SKM-1 (cell line): ENCODE measurements around the gene IQSEC2.

Source experiments
- DNase-seq: peaks from one replicate; lab custom pipeline; 2025; ENCODE audit not compliant: unreplicated experiment; lab: John Stamatoyannopoulos, UW

IQSEC2 gene

DNA sequence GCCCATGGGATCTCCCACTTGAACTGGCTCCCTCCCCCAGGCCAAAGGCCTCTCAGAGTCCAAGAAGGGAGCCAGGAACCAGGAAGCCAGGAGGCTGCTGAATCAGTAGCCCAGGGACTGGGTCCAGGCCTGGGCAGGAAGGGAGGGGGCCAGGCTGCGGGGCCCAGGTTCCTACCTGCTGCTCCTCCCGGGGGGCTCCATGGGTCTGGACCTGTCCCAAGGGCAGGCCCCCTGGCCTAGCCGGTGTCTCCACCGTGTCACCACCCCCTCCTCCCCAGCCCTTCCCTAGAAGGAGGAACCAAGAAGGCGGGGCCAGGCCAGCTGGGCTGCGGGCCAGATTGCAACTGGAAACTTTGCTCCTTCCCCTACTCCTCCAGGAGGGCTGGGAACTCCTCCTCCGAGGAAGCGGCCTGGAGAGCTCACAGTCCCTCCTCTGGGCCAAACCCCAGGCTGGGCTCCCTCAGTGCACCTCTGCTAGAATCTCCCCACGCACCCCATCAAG is at the start of gene IQSEC2:
Gene IQSEC2, minus strand, starts transcription at position 264 of the 502 bp plus-strand sequence.
- DNase-seq, result no peak

DNA sequence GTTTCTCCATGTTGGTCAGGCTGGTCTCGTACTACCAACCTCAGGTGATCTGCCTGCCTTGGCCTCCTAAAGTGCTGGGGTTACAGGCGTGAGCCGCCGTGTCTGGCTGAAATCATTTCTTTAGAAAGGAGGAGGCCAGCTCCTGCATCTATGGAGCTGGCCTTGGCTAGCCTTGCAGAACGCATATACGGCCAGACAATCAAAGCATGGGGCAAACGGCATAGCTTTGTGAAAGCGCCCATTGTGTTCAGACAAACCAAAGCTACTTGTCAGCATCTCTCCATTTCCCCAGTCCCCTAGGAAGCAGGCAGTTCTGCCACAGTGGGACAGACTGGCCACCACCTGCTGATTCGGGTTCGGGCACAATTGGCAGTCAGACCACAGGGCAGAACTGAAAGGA is 48.9 kb upstream of the IQSEC2 start:
- no peak for DNase-seq

- no peak for DNase-seq
These were observed 43.4 kb upstream of the IQSEC2 start for GRCh38 chrX:53324803-53325202.

GRCh38 chrX:53324085-53324484 is 42.7 kb upstream of the IQSEC2 start:
- no peak for DNase-seq

GRCh38 chrX:53323196-53323595 is 41.8 kb upstream of the IQSEC2 start:
- no peak for DNase-seq

DNA sequence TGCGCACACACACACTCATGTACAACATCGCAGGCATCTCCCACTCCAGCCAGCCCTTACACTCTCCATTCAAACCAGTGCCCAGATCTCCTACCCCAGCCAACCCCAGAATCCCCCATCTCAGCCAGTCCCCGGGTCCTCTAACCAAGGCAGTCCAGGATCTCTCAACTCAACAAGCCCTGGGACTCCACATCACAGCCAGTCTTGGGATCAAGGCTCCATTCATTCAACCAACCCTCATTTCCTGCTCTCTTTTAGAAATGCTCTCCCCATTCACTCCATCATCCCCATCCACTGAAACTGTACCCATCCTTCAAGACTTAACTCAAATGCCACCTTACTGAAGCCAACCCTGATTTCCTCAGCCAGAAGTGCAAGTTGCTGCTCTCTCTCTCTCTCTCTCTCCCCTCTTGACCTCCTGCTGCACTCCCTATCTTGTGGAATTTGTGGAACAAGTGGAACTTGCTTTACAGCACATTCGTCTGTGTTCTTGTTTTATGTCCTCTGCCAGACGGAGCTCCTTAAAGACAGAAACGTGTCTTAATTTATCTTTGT is 40.6 kb upstream of the IQSEC2 start:
- DNase-seq, result no peak

- DNase-seq, result no peak
These were observed 40.0 kb upstream of the IQSEC2 start for GRCh38 chrX:53321230-53321942.

- no peak for DNase-seq
These were observed 39.3 kb upstream of the IQSEC2 start for GRCh38 chrX:53320543-53321229.

DNA sequence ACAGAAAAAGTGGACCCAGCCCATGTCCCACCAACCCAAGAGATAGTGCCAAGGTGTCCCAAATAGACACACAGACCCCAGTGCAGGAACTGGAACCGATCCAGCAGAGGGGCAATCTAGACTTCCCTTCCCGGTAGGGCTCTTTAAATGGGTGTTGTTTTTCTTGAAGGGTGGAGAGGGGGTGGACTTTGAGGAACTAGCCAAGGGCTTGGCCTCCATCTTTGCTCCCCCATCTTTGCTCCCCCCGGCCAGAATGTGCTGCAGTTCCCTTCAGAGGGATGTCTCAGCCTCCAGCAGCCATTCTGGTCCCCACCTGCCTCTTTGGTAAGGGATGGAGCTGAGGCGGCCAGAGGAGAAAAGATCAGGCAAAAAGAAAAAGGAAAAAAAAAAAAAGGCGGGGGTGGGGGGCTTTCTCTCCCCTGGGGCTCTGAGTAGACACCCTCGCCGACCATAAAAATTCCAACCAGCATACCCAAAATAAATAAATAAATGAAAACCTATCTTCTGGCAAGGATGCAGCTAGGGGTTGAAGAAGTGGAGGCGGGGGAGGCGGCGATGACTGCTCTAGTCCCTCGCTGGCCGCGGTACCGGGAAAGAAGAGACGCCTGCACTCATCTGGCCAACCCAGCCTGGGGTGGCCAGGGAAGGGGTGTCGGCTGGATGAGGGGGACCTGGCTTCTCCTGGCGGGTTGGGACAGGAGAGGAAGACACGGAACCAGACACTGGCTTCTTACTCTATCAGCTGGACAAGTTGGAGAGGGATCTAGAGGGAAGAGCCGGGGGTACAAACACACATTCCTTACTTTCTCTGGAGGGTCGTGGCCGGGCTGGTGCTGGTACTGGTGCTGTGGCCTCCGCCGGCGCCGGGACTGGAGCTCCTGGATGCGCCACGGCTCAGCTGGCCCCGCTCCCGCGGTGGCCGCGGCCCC is 38.5 kb upstream of the IQSEC2 start:
- DNase-seq, result no peak

DNA sequence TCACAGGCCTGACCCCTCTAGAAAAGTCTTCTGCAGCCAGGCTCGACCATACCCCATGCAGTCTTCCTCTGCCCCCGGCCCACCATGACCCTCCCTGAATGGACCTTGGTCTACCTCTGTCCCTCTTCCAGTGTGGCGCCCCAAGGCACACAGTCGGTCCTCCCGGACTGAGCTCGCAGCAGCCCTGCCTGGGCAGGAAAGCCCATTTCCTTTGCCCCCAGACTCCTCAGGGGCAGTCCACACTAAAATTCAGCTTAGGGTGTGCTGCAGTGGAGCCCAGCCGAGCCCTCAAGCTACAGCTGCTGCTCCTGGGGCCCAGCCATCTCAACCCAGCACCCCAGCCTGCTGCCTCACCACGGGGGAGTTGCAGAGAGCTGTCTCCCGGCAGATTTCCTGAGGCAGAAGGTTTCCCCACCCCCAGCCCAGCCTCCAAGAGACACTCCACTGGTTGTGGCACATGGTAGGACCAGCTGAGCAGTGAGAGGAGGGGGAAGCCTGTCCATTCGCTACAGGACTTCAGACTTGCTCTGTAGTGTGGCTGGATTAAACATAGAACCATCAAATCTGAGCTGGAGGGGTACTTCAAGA is 37.5 kb upstream of the IQSEC2 start:
- no peak for DNase-seq

DNA sequence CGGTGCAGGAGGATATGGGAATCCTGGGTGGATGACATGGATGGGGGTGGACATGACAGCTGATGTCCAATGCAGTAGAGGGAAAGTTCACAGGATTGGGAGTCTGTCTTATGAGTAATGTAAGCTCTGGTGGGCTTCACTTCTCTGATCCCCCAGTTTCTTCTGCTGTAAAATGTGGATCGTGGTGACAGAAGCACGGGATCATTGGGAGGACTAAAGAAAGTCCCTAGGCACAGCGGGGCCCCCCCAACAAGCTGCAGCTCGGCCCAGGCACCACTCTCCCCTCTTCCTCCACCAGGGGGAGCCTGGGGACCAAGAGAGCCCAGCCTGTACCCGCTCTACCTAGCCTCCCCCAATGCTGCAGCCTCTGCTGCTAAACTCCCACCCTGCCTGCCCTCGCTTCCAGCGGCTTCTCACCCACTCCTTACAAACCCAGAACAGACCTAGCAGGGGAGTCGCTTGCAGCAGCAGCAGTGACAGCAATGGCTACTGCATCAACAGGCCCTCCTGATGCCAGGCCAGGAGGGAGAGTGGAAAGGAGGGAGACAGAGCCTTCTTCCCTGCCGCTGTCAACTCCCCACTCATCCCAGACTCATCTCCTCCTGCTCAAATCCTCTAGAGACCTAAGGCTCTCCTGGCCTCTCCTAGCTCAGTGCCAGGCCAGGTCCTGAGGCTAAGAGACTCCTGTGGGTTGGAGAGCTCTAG is 36.1 kb upstream of the IQSEC2 start:
- peak; percentile 13 for DNase-seq

- DNase-seq, result no peak
These were observed 35.5 kb upstream of the IQSEC2 start for GRCh38 chrX:53316860-53317237.

DNA sequence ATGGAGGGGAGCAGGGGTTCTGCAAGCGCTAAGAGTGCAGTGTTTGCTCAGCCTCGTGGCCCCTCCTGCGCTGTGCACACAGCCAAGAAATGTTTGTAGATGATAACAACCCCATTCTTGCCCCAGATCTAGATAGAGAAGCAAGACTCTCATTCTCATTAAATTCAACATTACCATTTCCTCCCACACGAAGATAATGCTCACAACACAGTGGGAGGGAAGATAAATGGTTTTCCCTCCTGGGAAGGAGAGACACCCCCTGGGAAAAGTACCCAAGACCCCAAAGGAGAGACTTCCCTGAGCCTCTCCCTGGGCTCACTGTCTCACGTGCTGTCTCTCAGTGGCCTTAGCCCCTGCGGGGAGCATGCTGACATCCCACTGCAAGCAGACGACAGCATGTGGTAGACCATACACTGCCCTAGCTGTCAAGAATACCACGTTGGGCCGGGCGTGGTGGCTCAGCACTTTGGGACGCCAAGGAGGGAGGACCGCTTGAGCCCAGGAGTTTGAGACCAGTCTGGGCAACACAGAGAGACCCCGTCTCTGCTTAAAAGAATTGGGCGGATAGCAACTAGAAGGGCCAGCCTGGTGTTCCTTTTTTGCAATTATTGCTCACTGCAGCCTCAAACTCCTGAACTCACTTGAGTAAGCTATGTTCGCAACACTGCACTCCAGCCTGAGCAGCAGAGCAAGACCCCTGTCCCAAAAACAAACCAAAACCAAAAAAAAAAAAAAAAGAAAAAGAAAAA is 34.9 kb upstream of the IQSEC2 start:
- DNase-seq, result no peak

DNA sequence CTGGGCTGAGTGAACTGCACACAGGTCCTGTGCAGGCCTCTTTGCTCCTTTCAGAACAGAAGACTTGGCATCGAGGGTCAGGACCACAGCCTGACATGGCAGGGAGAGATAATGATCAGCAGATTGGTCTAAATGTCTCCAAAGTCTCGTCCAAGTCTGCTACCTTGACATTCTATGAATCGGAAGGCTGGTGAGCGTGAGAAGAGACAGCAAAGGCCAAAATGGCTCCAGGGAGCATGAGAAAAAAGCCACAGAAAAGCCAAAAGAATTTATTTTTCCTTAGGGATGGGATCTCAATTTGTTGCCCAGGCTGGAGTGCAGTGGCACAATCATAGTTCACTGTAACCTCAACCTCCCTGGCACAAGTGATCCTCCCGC is 32.3 kb upstream of the IQSEC2 start:
- DNase-seq, result no peak

GRCh38 chrX:53312946-53313727 is 31.8 kb upstream of the IQSEC2 start:
- DNase-seq, result peak; percentile 52

DNA sequence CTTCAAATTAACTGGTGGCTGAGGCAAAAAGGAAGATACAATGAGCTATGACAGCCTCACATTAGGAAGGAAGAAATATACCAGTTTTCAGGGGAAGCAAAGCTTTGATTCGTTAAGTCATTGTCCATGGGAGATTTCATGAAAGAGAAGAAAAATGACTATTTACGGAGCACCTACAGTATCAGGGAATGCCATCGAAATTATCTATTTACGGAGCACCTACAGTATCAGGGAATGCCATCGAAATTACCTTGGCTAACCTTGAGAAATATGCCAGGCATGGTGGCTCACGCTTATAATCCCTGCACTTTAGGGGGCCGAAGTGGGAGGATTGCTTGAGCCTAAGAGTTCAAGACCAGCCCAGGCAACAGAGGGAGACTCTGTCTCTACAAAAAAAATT is 28.5 kb upstream of the IQSEC2 start:
- DNase-seq, result no peak

GRCh38 chrX:53308836-53309235 is 27.5 kb upstream of the IQSEC2 start:
- DNase-seq, result no peak

- no peak for DNase-seq
These were observed 24.9 kb upstream of the IQSEC2 start for GRCh38 chrX:53305996-53306937.
